Cerebellar nuclear complex (tissue), 1 donor: ENCODE measurements around the gene RETREG3.
A peak's percentile ranks its signal among the peaks of the same experiment; 100 is the strongest.
"Not testable (repeated sequence)": the region's sequence is repeated elsewhere in the genome, so short reads cannot be mapped to it uniquely, and the experiment has no call there.

ENCODE experiments used
- DNase-seq, 2 experiments: peaks; one replicate each; lab custom pipeline; 2025; lab: John Stamatoyannopoulos, UW

The RETREG3 gene

GRCh38 chr17:42553161-42553818 is 55.9 kb downstream of the RETREG3 start:
- DNase-seq, result no peak

GRCh38 chr17:42552736-42553135 is 56.4 kb downstream of the RETREG3 start, which contains the start of gene HSD17B1:
HSD17B1 (plus strand) TSS chr17:42552923; CDS start chr17:42552934, 11 bp downstream.
- not testable (repeated sequence) for DNase-seq

GRCh38 chr17:42548993-42549755 is 60.0 kb downstream of the RETREG3 start:
- no peak for DNase-seq

- no peak for DNase-seq
These were observed 60.9 kb downstream of the RETREG3 start for GRCh38 chr17:42548070-42548837.

DNA sequence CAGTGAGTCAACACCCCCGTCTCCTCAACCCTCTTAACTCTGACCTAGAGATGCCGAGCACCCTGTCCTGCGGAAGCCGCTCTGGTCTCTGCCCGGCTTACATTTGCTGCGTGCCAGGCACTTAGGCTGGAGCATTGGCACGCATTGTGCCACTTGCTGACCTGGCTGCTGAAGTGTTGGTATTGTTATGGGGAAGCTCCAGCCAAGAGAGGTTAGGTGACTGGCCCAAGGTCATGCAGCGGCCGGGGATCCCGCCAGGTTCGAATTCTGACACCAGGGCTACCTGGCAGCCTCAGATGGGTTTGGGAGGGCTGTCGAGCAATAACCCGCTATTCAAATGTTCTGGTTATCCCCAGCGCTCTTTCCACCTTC is 61.5 kb downstream of the RETREG3 start:
- DNase-seq, result no peak

- no peak for DNase-seq
These were observed 62.1 kb downstream of the RETREG3 start for GRCh38 chr17:42547001-42547461.

- DNase-seq, result not testable (repeated sequence)
These were observed 63.2 kb downstream of the RETREG3 start for GRCh38 chr17:42545755-42546505.

DNA sequence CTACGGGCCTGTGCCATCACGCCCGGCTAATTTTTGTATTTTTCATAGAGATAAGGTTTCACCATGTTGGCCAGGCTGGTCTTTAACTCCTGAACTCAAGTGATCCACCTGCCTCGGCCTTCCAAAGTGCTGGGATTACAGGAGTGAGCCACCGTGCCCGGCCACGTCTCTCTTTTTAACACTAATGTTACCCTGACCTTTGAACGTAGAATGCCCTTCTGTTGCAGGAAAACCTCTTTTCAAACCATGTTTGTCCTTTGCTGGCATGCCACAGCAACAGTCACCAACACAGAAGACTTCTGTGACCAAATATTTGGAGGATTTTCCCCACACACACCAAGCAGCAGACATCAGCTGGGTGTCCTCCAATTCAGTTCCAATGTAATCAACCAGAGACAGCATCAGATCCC is 64.3 kb downstream of the RETREG3 start:
- DNase-seq, result no peak

- no peak for DNase-seq
These were observed 65.7 kb downstream of the RETREG3 start for GRCh38 chr17:42543190-42544079.

DNA sequence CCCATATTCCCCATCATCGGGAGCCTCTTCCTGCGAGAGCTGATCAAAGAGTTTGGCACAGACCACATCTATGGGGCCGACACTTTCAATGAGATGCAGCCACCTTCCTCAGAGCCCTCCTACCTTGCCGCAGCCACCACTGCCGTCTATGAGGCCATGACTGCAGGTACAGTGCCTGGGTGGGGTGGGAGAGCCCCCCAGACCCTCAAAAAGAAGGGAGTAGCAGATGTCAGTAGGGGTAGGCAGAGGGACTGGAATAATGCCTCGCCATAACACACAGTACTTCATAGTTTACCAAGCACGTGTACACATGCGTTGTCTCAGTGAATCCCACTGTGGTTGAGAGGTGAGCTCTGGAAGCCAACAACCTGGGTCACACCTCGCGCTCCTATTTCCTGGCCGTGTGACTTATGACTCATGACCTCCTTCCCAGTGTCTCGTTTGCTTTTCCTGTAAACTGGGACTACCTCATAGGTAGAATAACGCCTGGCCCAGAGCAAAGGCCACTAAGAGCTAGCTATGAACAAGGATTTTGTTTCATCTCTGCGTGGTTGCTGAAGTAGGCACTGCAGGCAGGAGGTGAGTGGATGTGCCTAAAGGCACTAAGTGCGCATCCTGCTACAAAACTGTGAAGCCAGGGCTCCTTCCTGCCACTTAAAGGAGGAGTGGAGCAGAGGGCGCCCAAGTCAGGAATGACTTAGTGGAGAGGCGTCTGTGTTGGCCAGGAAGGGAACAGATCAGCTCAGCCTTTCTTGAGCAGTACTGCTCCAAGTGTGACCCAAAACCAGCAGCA is 67.9 kb downstream of the RETREG3 start:
- no peak for DNase-seq

DNA sequence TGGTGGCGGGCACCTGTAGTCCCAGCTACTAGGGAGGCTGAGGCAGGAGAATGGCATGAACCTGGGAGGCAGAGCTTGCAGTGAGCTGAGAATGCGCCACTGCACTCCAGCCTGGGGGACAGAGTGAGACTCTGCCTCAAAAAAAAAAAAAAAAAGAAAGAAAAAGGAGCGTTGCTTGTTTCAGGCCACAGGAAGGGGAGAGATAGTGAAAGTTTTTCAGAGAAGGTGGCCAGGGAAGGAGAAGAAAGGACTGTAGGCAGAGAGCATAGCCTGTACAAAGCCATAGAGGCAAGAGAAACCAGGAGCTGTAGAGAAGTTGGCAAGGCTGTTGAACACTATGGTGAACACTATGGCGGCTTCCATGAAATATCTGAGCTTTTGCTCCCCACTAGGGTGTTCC is 68.6 kb downstream of the RETREG3 start:
- not testable (repeated sequence) for DNase-seq

- no peak for DNase-seq
These were observed 70.7 kb downstream of the RETREG3 start for GRCh38 chr17:42538482-42538881.

GRCh38 chr17:42537826-42538451 is 71.2 kb downstream of the RETREG3 start:
- no peak for DNase-seq

DNA sequence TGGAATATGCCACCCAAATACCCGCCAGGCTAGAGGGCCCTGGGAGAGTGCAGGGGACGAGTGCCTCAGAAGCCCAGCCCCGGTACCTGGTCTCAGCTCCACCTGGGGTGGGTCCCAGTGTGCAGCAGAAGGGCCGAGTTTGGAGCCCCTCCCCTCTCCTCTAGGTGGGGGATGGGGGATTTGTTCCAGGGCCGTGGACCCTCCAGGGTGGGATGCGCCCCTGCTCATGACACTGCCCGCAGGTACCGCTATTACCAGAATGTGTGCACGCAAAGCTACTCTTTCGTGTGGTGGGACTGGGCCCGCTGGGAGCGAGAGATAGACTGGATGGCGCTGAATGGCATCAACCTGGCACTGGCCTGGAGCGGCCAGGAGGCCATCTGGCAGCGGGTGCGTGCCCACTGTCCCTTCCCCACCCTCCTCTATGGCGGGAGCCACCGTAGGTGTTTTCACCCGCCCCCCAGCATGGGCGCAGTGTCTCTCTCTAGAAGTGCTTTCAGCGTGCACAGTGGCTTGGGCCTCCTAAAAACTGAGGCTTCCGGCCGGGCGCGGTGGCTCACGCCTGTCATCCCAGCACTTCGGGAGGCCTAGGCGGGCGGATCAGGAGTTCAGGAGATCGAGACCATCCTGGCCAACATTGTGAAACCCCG is 71.9 kb downstream of the RETREG3 start:
- DNase-seq, result no peak

DNA sequence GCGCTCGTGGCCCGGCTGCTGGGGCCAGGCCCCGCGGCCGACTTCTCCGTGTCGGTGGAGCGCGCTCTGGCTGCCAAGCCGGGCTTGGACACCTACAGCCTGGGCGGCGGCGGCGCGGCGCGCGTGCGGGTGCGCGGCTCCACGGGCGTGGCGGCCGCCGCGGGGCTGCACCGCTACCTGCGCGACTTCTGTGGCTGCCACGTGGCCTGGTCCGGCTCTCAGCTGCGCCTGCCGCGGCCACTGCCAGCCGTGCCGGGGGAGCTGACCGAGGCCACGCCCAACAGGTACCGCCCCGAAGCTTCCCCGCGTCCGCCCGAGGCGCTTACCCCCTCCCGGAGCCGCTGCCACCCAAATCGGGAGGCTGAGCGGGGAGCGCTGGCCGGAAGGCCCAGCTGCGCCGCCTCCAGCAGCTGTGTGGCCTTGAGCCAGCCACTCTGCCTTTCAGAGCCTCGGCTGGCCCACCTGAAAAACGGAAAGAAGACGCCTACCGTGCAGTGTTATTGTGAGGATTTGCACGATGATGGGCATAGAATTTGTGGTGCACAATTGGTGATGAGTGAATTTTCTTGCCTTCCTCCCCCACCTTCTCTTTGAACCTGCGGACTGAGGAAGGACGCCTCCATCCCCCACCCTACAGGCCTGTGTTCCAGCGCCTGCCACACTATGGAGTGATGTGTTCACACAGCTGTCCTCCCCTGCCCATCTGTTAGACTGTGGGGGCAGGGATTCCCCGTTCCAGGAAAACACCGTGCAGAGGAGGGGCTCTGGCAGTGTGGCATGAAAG is 72.6 kb downstream of the RETREG3 start:
- peak in 1 of 2 experiments; percentile 44 for DNase-seq

DNA sequence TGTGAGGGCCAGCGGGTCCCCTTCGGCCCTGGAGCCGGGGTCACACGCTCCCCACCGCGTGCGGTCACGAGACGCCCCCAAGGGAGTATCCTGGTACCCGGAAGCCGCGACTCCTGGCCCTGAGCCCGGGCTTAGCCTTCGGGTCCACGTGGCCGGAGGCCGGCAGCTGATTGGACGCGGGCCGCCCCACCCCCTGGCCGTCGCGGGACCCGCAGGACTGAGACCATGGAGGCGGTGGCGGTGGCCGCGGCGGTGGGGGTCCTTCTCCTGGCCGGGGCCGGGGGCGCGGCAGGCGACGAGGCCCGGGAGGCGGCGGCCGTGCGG is 73.2 kb downstream of the RETREG3 start, which contains the start of gene NAGLU:
Gene NAGLU (plus strand): TSS at position 194 of the 324 bp plus-strand sequence. CDS start 32 bp downstream, at position 226.
- peak in 1 of 2 experiments; percentile 24 for DNase-seq

GRCh38 chr17:42535155-42536047 is 73.8 kb downstream of the RETREG3 start:
- DNase-seq, result no peak
